Activated CD4-positive, alpha-beta T cell treated with anti-CD3 and anti-CD28 coated beads for 1 hour (primary cell): ENCODE measurements around the gene CAMKMT.
"Not testable (repeated sequence)": the region's sequence is repeated elsewhere in the genome, so short reads cannot be mapped to it uniquely, and the experiment has no call there.

Experiments
- DNase-seq: peaks from one replicate; pipeline ENCODE4 v3.0.0-alpha.2; 2020

CAMKMT gene

GRCh38 chr2:44362207-44363015, 664 bp downstream of the CAMKMT start:
- DNase-seq = peak; percentile 26

DNA sequence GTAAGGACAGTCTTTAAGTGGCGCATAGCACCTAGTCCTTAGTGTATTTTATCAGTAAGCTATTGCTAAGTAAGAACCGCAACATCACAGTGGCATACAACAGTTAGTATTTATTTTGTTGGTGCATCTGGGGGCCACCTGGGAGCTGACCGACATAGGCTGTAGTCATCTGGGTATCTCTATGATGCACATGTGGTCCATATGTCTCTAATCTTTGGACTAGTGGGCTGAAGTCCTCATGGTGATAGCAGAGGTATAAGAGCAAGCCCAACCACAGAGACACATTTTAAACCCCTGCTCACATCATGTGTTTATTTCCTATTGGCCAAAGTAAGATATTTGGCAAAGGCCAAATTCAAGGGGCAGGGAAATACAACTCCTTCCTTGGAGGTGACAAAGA, 2.9 kb downstream of the CAMKMT start:
- DNase-seq = no peak

- DNase-seq = no peak
Observed at GRCh38 chr2:44367591-44367990, 5.8 kb downstream of the CAMKMT start.

DNA sequence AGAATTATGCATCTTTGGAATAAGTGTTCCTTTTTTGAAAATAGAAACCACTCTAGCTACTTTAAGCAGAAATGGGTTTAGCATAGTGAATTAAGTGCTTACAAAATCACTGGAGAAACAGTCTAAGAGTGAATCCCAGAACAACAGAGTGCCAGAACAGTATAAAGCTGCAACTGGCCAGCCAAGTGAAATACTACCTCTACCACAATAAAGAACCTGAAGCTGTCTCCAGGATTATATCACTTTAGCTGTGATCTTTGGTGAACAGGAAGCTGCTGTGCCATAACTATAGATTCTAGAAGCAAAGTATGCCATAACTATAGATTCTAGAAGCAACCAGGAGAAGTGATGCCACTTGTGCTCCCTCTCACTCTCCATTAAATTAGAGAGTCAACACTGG, 7.6 kb downstream of the CAMKMT start:
- DNase-seq = no peak

GRCh38 chr2:44371445-44371844, 9.7 kb downstream of the CAMKMT start:
- no peak for DNase-seq

- DNase-seq = no peak
Observed at GRCh38 chr2:44372246-44372645, 10.5 kb downstream of the CAMKMT start.

DNA sequence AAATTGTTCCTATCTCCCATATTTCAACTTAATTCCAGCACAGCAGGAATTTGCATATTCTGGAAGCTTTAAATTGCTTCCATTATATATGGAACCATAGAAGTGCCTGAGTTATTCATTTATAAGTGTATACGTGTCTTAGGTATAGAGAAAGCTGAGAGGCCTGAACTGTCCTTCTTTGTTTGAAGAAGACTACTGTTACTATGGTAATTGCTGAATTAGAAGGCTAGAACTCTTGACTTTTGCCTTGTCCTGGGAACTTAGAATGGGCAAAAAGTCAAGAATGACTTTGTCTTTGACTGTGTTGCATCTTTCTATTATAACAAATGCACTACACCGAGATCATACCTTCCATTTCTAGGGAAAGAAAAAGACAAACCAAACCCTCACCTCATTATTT, 15.7 kb downstream of the CAMKMT start:
- no peak for DNase-seq

- not testable (repeated sequence) for DNase-seq
Observed at GRCh38 chr2:44385226-44385625, 23.5 kb downstream of the CAMKMT start.

DNA sequence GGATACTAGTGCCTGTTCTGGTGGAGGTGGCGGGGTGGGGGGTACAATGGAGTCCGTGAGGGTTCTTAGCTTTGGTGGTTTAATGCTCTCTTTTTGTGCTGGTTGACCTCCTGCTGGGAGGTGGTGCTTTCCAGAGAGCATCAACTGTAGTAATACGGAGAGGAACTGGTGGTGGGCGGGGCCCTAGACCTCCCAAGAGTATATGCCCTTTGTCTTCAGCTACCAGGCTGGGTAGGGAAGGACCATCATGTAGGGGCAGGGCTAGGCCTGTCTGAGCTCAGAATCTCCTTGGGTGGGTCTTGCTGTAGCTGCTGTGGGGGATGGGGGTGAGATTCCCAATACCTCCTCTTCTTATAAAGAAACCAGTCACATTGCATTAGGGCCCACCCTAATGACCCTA, 27.1 kb downstream of the CAMKMT start:
- DNase-seq = no peak

GRCh38 chr2:44389895-44390294, 28.1 kb downstream of the CAMKMT start:
- DNase-seq = no peak

DNA sequence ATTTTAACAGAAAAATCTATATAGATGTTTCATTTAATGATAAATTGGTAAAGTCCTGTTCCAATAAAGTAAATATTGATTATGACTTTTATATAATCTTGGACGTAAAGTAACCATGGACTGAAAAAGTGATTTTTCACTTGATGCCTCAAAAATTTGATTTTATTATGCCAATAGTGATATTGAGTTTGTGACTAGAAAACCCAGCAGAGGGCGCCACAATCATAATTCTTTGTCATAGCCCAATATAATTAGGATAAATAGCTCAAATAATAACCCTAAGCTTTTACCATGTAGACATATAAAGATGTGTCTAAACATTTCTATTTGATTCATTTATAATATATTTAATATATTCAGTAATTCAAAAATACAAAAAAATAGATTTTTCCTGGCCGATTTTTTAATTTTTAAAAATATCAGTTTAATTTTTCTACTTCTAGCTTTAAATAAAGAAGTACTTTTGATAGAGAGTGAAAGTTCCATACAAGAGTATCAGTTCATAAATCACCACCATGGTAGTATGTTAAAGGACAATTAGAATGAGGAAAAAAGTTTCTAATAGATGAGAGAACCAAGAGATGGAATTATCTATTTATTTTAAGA, 30.7 kb downstream of the CAMKMT start:
- DNase-seq = no peak

- no peak for DNase-seq
Observed at GRCh38 chr2:44397447-44398175, 35.9 kb downstream of the CAMKMT start.

DNA sequence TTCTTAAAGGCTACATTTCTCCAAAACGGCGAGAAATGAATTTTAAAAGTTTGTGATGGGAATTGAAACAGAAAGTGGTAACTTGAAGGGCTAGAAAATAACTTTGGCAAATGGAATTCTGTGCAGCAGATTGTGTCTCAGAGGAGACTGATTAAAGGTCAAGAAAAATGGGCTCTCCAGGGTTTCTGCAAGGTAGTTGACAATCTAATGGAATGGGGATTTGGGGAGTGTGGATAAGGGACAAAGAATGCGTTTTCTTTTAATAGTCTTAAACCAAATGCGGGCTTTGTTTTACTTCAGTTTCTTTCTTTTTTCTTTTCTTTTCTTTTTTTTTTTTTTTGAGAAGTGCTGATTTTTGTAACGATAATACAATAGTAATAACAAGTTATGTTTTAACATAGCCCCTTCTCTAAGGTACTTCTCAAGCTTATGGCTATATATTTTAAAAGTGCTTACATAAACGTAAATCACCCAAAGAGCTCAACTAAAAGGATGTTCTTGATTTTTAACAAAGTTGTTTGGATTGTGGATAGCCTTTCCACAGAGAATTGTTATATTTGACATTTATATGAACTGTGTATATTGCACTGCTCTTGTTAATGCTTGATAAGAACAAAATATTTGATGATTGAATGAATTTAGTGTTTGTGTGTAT, 36.6 kb downstream of the CAMKMT start:
- no peak for DNase-seq

DNA sequence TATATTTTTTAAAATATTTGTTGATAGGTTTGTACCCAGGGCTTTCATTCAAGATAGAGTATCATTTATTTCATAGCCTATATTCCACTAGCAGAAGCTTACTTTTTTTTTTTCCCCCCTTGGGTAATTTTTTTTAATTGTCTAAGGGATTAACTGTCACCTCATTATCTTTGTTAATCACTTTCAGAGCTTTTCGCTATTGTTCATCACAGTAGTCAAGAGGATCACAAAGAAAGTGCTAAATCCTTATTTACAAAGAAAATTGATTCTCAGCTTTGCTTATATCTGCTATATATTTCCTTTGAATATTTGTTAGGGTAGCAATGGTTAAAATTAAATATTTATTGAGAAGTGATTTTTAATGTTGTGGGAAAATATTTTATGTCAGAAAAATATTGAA, 59.0 kb downstream of the CAMKMT start:
- DNase-seq = no peak

DNA sequence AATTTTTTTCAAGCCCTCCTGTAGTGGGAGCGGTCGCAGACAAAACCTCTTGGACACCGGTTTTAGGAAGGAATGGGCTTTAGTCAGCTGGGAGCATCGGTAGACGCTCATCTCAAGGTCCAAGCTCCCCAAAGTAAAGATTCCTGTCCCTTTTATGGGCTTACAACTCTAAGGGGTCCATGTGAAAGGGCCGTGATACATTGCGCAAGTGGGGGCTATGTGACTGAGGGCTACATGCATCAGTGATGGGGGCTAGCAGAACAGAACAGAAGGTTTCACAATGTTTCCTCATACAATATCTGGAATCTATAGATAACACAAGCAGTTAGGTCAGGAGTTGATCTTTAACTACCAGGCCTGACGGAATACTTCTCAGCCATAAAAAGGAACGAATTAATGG, 62.5 kb downstream of the CAMKMT start:
- no peak for DNase-seq

DNA sequence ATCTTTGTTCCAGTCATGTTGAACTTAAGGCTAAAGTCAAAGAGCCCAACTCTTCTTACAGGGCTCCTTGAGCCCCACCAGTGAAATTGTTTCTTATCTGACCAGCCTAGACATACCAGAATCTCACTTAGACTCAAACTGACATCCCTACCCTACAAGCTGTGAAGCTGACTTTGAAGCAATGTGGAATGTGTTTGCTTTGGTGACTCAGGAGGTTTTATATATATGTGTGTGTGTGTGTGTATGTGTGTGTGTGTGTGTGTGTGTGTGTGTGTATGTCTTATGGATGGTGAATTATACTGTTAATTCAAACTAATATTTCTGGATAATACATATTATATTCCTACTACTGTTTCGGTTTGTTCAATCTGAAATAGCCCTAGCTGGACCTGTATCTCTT, 67.3 kb downstream of the CAMKMT start:
- DNase-seq = no peak

GRCh38 chr2:44430342-44430741, 68.6 kb downstream of the CAMKMT start:
- DNase-seq = no peak

DNA sequence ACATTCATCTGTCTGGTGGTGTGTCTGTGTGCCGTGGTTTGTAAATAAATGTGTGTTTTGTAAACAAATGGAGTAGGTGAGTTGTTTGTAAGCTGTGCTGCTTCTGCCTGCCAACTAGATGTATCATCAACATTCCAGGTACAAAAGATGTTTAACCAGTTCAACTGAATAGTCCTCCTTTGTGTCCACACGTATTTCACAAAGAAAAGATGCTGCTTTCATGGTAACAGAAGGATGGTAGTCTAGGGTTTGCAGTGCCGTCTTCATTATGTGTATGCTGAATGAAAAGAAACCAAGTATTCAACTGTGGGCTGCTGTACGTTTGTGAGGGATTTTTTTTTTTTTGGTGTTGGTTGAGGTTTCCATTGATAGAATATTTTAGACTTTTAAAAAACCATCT, 72.1 kb downstream of the CAMKMT start:
- no peak for DNase-seq

DNA sequence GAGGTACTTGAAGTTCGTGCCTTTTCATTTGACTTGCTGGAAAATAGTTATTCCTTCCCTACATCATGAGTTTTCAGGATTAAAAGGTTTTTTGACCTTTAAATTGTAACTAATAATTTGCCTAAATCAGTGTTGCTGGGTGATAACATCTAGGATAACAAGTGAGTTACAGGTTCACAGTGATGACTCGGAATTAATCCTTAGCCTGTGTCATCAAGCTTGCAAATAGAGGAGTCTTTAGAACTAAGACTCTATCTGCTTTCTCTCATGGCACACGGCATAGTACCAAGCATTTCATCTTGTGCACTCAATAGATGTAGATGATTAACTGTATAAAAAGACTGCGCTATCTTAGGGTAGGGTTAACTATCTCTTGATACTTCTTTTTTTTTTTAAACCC, 79.5 kb downstream of the CAMKMT start:
- DNase-seq = no peak

GRCh38 chr2:44442019-44442418, 80.3 kb downstream of the CAMKMT start:
- DNase-seq = no peak

DNA sequence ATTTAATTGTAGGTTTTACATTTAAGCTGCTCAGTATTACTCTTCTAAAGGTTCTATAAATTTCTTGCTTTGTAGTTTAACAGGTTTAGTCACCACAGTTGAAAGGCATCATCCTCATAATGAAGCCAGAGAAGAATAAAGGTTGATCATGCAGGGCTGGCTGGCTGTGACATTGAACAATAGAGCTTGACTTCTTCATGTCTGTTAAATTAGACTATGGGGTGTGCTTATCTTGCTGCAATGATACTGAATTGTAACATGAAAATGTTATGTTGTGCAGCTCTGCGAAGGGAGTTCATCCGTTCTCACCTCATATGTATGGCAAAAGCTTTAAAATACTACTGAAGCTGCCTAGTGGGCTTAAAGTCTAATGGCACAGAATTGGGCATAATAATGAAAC, 81.8 kb downstream of the CAMKMT start:
- DNase-seq = no peak

- DNase-seq = no peak
Observed at GRCh38 chr2:44444881-44445280, 83.1 kb downstream of the CAMKMT start.

DNA sequence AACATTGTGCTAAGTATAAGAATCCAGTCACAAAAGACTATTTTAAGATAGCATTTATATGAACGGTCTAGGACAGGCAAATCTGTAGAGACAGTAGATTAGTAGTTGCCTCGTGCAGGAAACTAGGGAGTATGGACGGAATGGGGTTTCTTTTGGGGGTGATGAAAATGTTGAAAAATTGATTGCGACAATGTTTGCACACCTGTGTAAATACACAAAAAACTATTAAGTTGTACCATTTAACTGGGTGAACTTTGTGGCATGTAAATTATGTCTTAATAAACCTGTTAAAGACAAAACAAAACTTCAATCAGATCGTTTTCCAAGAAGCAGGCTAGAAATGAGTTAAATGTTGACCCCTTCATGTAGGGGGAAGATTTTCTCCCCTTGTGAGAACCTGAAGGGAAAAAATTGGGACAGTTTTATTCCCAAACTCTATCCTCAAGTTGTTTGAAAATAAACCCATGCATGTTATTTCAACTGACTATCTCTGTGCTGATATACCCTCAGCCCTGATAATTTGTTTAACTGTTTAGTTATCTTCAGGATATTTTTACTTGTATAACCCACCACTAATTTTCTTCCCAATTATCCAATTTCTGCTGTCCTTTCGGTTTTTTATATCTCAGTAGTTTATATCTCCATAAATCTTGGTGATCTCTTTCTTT, 87.2 kb downstream of the CAMKMT start:
- DNase-seq = no peak
